Effector memory CD4-positive, alpha-beta T cell (primary cell): ENCODE measurements around the gene NDUFS4.
"Not testable (repeated sequence)": the region's sequence is repeated elsewhere in the genome, so short reads cannot be mapped to it uniquely, and the experiment has no call there.

Experiments used
- DNase-seq, 3 donors: peaks; one replicate each; pipeline ENCODE4 v3.0.0-alpha.2; 2020
- H3K27ac ChIP-seq: 2 replicates; pipeline ENCODE4 v1.7.0; 2013; ENCODE audit warnings: mild to moderate bottlenecking, low read length, moderate library complexity; ENCODE audit not compliant: insufficient read depth, poor library complexity, severe bottlenecking
- H3K27me3 ChIP-seq: replicated peaks from 2 replicates; pipeline ENCODE4 v1.7.0; 2013; ENCODE audit warnings: mild to moderate bottlenecking, low read length; ENCODE audit not compliant: insufficient read depth, control insufficient read depth, poor library complexity, severe bottlenecking
- H3K36me3 ChIP-seq: 2 replicates; pipeline ENCODE4 v1.7.0; 2013; ENCODE audit warnings: mild to moderate bottlenecking, low read length, moderate library complexity; ENCODE audit not compliant: control insufficient read depth, insufficient read depth
- H3K4me1 ChIP-seq: 2 replicates; pipeline ENCODE4 v1.7.0; 2013; ENCODE audit warnings: low read length, mild to moderate bottlenecking; ENCODE audit not compliant: control insufficient read depth, insufficient read depth, poor library complexity, severe bottlenecking
- H3K4me3 ChIP-seq: 2 replicates; pipeline ENCODE4 v1.7.0; 2013; ENCODE audit warnings: low read length, low read depth, mild to moderate bottlenecking; ENCODE audit not compliant: insufficient read depth, poor library complexity, severe bottlenecking
- H3K9me3 ChIP-seq: 2 replicates; pipeline ENCODE4 v1.7.0; 2013; ENCODE audit warnings: mild to moderate bottlenecking, low read length, moderate library complexity; ENCODE audit not compliant: control insufficient read depth

NDUFS4 gene

GRCh38 chr5:53678981-53679660 is 118.7 kb downstream of the NDUFS4 start:
- no peak for DNase-seq
- Histone ChIP-seq H3K27ac (no peak overlapping the region), H3K9me3 (no peaks in the 10 kb centered on the region), H3K4me1 (no peaks in the 10 kb centered on the region), H3K36me3 (peaks cover 24% of the 10 kb centered on the region), H3K27me3 (no peaks in the 10 kb centered on the region), H3K4me3 (no peak overlapping the region)

DNA sequence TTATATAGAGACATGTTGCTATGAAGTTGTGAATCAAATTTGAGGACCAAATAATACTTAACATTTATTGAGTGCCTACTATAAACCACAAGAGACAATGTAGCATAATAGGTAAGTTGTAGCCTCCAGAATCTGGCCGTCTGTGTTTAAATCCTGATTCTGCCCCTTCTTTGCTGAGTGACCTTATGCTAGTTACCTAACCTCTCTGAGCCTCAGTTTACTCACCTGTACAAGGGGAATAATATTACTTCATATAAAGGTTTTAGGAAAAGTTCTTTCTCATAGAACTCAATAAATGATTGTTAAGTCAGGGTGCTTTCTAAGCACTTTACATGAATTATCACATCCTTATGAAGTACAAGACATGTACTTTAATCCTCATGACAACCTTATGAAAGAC is 120.6 kb downstream of the NDUFS4 start:
- DNase-seq: no peak
- H3K36me3 ChIP-seq: peaks cover 24% of the 10 kb centered on the region
- H3K9me3 ChIP-seq: no peaks in the 10 kb centered on the region
- H3K4me3 ChIP-seq: no peak overlapping the region
- H3K27me3 ChIP-seq: no peaks in the 10 kb centered on the region
- no peak overlapping the region for H3K27ac ChIP-seq
- H3K4me1 ChIP-seq: no peaks in the 10 kb centered on the region

DNA sequence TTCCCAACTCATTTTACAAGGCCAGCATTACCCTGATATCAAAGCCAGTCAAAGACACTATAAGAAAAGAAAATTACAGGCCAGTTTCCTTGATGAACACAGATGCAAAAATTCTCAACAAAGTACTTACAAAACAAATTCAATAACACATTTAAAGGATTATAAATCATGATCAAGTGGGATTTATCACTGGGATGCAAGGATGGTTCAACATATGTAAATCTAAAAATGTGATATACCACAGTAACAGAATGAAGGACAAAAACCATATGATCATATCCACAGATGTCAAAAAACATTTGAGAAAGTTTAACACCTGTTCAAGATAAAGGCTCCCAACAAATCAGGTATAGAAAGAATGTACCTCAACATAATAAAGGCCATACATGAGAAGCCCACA is 130.6 kb downstream of the NDUFS4 start:
- Histone ChIP-seq H3K4me1 (no peaks in the 10 kb centered on the region), H3K9me3 (no peaks in the 10 kb centered on the region), H3K27me3 (no peaks in the 10 kb centered on the region), H3K27ac (no peak overlapping the region), H3K4me3 (no peak overlapping the region), H3K36me3 (no peaks in the 10 kb centered on the region)
- DNase-seq: no peak

DNA sequence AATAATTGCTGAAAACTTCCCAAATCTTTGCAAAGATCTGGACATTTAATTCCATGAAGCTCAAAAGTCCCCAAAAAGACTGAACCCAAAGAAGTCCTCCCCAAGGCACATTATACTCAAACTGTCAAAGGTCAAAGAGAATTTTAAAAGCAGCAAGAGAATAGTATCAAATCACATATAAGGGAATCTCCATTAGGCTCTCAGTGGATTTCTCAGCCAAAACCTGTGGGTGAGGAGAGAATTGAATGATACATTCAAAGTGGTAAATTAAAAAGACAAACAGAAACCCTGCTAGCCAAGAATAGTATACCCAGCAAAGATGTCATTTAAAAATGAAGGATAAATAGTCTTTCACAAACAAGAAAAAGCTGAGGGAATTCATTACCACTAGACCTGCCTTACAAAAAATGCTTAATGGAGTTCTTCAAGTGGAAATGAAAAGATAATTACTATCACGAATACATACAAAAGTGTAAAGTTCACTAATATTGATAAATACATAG is 134.1 kb downstream of the NDUFS4 start:
- no peak for DNase-seq
- Histone ChIP-seq H3K9me3 (no peaks in the 10 kb centered on the region), H3K4me1 (no peaks in the 10 kb centered on the region), H3K27ac (no peak overlapping the region), H3K27me3 (no peaks in the 10 kb centered on the region), H3K36me3 (no peaks in the 10 kb centered on the region), H3K4me3 (no peak overlapping the region)

- H3K27ac ChIP-seq, H3K27me3 ChIP-seq, H3K36me3 ChIP-seq, H3K9me3 ChIP-seq, DNase-seq, H3K4me1 ChIP-seq, H3K4me3 ChIP-seq: not testable (repeated sequence)
Measured at GRCh38 chr5:53710405-53710804, 150.0 kb downstream of the NDUFS4 start.

DNA sequence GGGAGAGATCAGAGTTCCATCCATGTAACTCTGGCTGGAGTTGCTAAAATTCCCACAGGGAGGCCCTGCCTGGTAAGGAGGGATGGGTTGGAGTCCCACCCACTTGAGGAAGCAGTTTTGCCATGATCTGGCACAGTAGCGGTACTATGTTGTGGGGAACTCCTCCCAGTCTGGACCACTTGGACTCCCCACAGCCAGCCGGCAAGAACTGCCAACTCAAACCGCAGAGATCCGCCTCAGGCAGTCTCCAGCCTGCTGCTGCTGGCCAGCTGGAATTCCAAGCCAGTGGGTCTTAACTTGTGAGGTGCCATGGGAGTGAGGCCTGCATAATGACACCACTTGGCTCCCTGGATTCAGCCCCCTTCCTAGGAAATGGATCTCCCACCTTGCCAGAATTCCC is 151.9 kb downstream of the NDUFS4 start:
- DNase-seq: no peak
- Histone ChIP-seq H3K4me1 (no peaks in the 10 kb centered on the region), H3K4me3 (no peak overlapping the region), H3K36me3 (no peaks in the 10 kb centered on the region), H3K27ac (no peak overlapping the region), H3K9me3 (no peaks in the 10 kb centered on the region), H3K27me3 (no peaks in the 10 kb centered on the region)

GRCh38 chr5:53713978-53714666 is 153.7 kb downstream of the NDUFS4 start:
- Histone ChIP-seq H3K4me3 (no peak overlapping the region), H3K36me3 (no peaks in the 10 kb centered on the region), H3K9me3 (no peaks in the 10 kb centered on the region), H3K27me3 (no peaks in the 10 kb centered on the region), H3K27ac (no peak overlapping the region), H3K4me1 (no peaks in the 10 kb centered on the region)
- no peak for DNase-seq

DNA sequence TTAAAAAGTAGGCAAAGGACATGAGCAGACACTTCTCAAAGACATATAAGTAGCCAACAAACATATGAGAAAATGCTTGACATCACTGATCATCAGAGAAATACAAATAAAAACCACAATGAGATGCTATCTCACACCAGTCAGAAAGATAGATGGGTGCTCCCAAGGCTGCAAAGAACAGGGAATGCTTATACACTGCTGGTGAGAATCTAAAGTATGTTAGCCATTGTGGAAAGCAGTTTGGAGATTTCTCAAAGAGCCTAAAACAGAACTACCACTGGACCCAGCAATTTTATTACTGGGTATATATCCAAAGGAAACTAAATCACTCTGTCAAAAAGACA is 154.2 kb downstream of the NDUFS4 start:
- Histone ChIP-seq H3K9me3 (no peaks in the 10 kb centered on the region), H3K36me3 (no peaks in the 10 kb centered on the region), H3K4me3 (no peak overlapping the region), H3K4me1 (no peaks in the 10 kb centered on the region), H3K27ac (no peak overlapping the region), H3K27me3 (no peaks in the 10 kb centered on the region)
- DNase-seq: no peak

DNA sequence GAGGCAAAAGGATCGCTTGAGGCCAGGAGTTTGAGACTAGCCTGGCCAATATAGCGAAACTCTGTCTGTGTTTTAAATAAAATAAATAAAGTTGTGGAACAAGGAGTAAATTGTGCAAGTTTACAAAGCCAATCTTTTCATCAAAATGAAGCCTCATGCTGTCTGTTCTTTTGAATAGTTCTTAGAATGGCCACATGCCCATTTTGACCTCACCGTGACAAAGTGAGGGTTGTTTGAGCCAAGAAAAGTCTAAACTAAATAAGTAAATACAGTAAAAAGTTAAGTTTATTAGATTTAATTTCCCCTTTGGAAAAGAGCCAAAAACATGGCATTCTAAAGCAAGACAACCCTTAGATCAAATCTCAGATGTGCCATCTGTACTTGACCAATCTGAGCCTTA is 165.7 kb downstream of the NDUFS4 start:
- Histone ChIP-seq H3K9me3 (no peaks in the 10 kb centered on the region), H3K4me3 (no peak overlapping the region), H3K27ac (no peak overlapping the region), H3K4me1 (no peaks in the 10 kb centered on the region), H3K36me3 (no peaks in the 10 kb centered on the region), H3K27me3 (no peaks in the 10 kb centered on the region)
- DNase-seq: no peak

DNA sequence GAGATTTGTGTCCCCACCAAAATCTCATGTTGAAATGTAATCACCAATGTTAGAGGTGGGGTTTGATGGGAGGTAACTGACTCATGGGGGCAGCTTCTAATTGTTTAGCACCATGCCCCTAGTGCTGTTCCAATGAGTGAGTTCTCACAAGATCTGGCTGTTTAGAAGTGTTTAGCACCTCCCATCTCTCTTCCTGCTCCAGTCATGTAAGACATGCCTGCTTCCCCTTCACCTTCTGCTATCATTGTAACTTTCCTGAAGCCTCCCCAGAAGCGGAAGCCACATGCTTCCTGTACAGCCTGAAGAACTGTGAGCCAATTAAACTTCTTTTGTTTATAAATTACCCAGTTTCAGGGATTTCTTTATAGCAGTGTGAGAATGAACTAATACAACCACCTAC is 170.5 kb downstream of the NDUFS4 start:
- no peaks in the 10 kb centered on the region for H3K27me3 ChIP-seq
- DNase-seq: no peak
- H3K9me3 ChIP-seq: no peaks in the 10 kb centered on the region
- no peak overlapping the region for H3K4me3 ChIP-seq
- no peaks in the 10 kb centered on the region for H3K4me1 ChIP-seq
- H3K27ac ChIP-seq: no peak overlapping the region
- H3K36me3 ChIP-seq: no peaks in the 10 kb centered on the region
